Fibroblast of skin of left quadriceps (primary cell): ENCODE measurements around the gene KIAA1210.

ENCODE experiments used
- DNase-seq, 2 experiments: peaks; one replicate each; pipeline ENCODE4 v3.0.0-alpha.2; 2013; ENCODE audit warnings: low read depth in 2 of 2

The KIAA1210 gene

GRCh38 chrX:119127650-119128049 lies at the start of gene KIAA1210:
Gene KIAA1210, minus strand, starts transcription at chrX:119127812. Its CDS starts 4,170 bp downstream, at chrX:119123642.
- no peak for DNase-seq

- DNase-seq, result no peak
Measured at GRCh38 chrX:119177278-119177677, 49.7 kb upstream of the KIAA1210 start.

DNA sequence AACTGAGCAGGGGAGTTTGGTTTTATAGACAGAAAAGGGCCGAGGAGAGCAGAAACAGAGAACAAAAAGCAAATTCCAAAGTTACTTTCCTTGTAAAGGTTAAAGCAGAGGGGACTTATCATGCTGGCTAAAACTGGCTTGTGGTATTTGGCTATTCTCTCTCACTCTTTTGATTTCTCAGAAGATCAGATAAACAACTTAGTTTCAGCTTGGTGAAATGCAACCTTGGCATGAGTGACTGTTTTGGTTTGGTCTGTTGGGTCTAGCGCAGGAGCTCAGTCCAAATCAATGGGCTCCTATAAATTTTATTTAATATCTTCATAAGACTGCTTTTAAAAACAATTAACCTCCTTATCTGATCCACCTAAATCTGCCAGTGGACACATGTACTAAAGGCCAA lies 47.3 kb upstream of the KIAA1210 start:
- DNase-seq, result no peak

GRCh38 chrX:119168104-119168503 lies 40.5 kb upstream of the KIAA1210 start:
- DNase-seq, result no peak

DNA sequence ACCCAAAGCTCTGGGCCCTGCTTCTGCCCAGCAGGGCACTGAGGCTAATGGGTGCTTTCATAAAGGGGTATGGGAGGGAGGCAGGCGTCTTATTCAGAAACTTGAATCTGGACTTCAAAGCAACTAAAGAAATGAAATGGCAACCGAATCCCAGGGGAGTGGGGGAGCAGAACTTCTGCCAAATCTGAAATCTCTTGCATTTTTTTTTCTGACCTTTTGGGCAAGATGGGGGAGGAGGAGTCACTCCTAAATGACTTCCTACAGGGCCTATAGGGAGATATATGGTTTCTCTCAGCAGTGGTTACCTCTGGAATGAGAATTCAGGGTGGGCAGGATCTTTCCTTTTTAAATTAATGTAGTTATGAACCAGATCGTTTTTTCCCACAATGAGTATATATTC lies 30.6 kb upstream of the KIAA1210 start:
- DNase-seq, result no peak

DNA sequence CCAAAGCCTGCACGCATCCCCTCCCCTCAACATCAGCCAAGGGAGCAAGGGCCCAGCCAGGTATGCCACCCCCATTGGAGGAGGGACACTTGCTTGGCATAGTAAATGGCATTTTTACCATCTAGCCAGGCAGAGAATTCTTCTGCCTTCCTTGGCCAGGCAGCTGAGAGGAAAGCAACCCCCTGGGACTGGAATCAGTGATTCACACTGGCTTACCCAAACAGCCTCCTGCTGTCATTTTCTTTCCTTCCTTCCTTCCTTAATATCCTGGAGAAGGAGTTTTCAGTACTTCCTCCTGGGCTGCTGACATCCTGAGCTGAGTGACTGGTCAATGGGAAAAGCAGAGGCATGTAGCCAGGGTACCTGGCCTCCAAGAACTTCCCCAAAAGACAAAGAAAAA lies 28.6 kb upstream of the KIAA1210 start:
- no peak for DNase-seq

DNA sequence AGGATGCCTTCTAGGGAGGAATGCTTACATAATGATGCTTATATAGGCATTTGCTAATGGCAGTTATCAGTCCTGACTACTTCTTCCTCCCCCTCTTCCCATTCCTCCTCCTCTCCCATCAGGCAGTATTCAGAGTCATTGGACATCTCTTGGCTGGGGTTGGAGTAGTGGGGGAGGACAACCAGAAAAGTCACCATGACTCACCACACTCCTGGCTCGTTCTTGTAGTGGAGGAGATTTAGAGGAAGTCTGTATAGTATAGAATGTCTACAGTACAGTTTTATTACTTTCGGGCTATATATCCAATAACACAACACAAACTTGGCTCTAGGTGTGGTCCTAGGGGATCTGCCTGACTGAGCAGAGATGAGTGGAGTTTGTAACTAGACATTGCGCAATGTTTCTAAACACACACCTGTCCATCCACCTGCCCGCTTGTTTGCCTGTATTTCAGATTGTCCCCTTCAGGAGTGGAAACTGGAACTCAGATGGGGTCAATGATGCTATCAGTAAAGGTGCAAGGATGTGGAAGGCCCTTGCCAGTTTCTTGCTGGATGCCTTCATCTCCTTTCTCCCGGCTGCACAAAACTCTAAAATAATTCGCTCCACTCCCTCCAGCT lies 27.9 kb upstream of the KIAA1210 start:
- peak; percentile 48 to 58 for DNase-seq

- DNase-seq, result no peak
Measured at GRCh38 chrX:119151051-119151380, 23.4 kb upstream of the KIAA1210 start.

DNA sequence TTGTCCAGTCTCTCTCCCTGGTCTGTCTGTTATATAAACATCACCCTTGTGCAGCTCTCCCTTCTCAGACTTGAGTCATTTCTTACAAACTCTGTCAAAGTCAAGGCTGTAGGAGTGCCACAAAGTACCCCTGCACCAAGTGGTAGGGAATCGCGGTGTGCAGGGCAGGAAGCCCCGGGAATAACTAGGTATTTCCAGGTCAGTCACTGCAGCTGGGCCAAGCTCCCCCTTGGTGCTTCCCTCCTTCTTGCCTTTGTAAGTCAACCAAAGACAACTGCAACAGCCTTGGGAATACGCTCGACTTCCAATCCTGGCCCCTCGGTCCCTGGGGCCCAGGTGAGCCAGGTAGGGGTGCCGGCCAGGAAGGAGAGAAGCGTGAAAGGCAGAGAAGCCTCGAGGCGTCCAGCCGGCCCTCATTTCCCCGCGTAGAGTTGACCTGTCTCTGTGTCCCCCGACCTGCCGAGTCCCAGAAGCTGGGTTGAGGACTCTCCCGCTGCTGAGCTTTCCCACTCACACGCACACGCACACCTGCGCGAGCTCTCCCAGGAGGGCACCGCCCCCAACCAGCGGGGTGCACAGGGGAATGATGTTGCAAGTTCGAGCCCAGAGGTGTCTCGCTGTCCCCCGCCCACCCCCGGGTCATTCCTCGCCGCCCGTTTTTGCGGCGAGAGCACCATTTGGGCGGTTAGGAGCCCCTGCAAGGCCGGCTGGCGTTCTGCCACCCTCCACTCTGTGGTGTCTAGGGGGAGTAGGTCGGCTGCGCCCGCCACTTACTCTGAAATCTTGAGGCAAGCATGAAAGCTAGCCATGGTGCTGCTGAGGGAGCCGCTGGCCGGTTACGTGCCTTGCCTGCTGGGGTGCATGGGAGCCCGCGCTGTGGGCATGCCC lies 22.8 kb upstream of the KIAA1210 start:
- DNase-seq, result no peak

- no peak for DNase-seq
Measured at GRCh38 chrX:119147486-119147885, 19.9 kb upstream of the KIAA1210 start.

- DNase-seq, result no peak
Measured at GRCh38 chrX:119145241-119145653, 17.6 kb upstream of the KIAA1210 start.

GRCh38 chrX:119134466-119134865 lies 6.9 kb upstream of the KIAA1210 start:
- DNase-seq, result no peak

DNA sequence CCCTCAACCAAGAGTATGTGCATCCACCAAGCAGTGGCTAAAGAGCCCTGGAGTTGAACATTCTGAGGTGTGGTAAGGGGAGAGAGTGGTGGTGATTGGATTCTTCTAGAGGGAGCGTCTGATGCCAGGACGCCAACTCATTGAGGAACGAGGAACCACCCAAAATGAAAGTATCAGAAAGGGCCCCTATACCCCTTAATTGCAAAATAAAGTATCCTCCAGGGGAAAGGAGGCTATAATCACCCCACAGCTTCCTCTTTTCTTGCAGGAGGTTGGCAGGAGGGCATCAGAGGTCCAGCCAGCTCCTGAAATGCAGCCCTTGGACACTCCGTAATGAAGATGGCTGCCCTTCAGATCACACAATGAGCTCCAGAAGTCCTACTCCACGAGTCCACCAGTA lies 5.3 kb upstream of the KIAA1210 start:
- no peak for DNase-seq

GRCh38 chrX:119132316-119132715 lies 4.7 kb upstream of the KIAA1210 start:
- no peak for DNase-seq

GRCh38 chrX:119130911-119131310 lies 3.3 kb upstream of the KIAA1210 start:
- peak; percentile 25 to 32 for DNase-seq

DNA sequence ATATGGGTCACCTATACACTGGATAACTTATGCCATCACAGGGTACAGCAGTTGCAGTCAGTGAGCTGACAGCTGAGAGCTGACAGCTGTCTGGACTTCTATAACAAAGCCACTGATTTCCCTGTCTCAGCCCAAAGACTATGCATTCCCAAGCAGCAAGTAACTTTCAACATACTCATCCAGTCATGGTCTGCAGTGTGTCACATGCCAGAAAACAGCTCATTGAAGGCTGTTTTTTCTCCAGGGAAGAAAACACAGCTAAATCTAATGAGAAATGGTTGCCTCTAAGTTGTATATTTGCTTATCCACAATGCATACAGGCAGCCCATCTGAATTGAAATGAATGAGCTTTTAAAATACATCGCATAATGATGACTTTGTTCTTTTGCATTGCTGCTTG lies 6.3 kb downstream of the KIAA1210 start:
- no peak for DNase-seq

DNA sequence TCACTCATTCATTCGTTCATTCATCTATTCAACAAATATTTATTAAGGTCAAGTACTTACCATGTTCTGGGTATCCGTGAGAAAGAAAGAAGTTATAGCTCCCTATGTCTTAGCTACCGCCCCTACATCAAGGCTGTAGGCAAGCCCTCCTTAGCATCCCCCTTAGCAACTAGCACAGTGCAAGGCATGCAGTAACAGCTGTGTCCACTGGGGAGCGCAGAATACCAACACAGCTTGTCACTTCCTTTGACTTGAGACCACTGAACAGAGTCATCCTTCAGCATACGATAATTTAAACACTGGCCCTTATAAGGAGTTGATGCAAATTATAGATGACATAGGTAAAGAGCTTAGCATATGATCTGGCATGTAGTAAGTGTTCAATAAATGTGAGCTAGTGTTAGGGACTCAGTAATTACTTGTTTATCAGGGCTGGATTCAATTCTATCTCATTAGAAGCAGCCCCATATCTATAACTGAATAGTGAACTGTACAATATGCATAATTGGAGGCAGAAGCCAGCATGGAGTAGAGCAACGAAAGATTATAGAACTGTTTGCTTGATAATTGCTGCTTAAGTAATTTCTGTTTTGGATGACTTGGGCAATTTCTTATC lies 8.7 kb downstream of the KIAA1210 start:
- peak in 1 of 2 experiments; percentile 13 for DNase-seq

DNA sequence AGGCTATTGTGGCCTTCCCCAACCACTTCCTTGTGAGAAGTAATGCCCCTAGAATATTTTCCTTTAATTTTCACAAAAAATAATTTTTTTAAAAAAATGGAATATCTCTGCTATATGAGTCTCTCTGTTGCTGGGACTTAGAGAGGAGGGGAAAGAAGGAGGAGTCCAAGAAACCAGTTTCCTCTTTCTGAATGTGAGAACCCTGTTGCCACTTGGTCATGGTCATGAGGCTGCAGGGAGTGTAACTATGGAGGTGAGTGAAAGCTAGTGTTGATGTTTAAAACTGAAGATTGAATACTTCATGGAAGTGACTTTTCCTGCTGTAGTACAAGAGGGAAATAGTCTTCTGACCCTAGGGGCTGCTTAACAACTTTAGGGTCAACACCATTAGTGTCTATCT lies 20.4 kb downstream of the KIAA1210 start:
- DNase-seq, result no peak

DNA sequence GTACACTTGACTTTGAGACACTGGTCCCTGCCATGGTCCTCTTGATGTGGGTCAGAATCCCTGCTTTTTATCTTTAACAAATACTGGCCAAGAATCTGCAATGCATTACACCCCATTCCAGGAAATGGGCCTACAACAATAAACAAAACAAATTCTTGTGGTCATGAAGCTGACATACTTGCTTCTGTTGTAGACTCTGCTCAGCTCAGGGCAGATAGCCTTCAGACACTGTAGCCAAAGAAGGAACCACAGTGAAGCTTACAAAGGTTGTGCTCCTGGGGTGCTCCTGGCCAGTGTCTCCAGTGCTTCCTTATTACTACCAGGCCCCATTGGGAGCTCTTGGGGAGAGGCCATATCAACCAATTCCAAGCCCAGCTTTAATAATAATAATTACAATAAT lies 21.8 kb downstream of the KIAA1210 start:
- DNase-seq, result no peak

DNA sequence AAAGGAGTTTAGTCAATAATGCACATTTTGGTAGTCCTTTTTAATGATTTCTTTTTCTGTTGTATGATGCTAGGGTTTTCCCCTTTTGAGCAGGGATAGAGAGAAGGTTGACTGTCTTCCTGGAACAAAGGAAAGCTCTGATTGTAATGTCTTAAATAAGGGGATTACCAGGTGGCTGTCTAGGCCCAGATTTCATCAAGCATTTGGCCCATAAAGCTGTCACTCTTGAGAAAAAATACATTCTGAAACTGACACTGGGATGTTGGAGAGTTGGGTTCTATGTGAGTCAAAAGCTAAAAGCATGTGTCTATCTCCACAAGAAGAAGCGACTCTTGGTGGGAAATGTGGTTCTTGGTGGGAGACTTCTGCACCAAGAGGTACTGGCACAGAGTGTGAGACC lies 26.4 kb downstream of the KIAA1210 start:
- DNase-seq, result no peak

- DNase-seq, result peak in 1 of 2 experiments; percentile 1
Measured at GRCh38 chrX:119095936-119096335, 31.7 kb downstream of the KIAA1210 start.

GRCh38 chrX:119094819-119095218 lies 32.8 kb downstream of the KIAA1210 start:
- no peak for DNase-seq
